ENCODE results near the gene RIPPLY2.
A peak's percentile ranks its signal among the peaks of the same experiment; 100 is the strongest.
"Not testable (repeated sequence)": the region's sequence is repeated elsewhere in the genome, so short reads cannot be mapped to it uniquely, and the experiment has no call there.

RIPPLY2 gene

GRCh38 chr6:83853178-83854000, at the start of gene RIPPLY2:
RIPPLY2 (plus strand) TSS chr6:83853360; CDS start chr6:83853417, 57 bp downstream.
- DNase-seq = peak; percentile 56

GRCh38 chr6:83803492-83803891, 49.7 kb upstream of the RIPPLY2 start:
- DNase-seq = not testable (repeated sequence)

GRCh38 chr6:83804886-83805285, 48.3 kb upstream of the RIPPLY2 start:
- DNase-seq = no peak

- no peak for DNase-seq
Observed at GRCh38 chr6:83808005-83808404, 45.2 kb upstream of the RIPPLY2 start.

GRCh38 chr6:83808926-83809325, 44.2 kb upstream of the RIPPLY2 start:
- no peak for DNase-seq

- DNase-seq = no peak
Observed at GRCh38 chr6:83812595-83812994, 40.6 kb upstream of the RIPPLY2 start.

- DNase-seq = no peak
Observed at GRCh38 chr6:83815631-83816272, 37.4 kb upstream of the RIPPLY2 start.

- no peak for DNase-seq
Observed at GRCh38 chr6:83822629-83823169, 30.5 kb upstream of the RIPPLY2 start.

GRCh38 chr6:83824388-83824801, 28.8 kb upstream of the RIPPLY2 start:
- DNase-seq = no peak

- no peak for DNase-seq
Observed at GRCh38 chr6:83824831-83825230, 28.3 kb upstream of the RIPPLY2 start.

GRCh38 chr6:83827050-83827449, 26.1 kb upstream of the RIPPLY2 start:
- no peak for DNase-seq

- DNase-seq = no peak
Observed at GRCh38 chr6:83838727-83839126, 14.4 kb upstream of the RIPPLY2 start.

GRCh38 chr6:83844170-83844569, 9.0 kb upstream of the RIPPLY2 start:
- DNase-seq = no peak

- DNase-seq = no peak
Observed at GRCh38 chr6:83846291-83846690, 6.9 kb upstream of the RIPPLY2 start.

GRCh38 chr6:83847179-83847578, 6.0 kb upstream of the RIPPLY2 start:
- DNase-seq = no peak

GRCh38 chr6:83849127-83849526, 4.0 kb upstream of the RIPPLY2 start:
- DNase-seq = no peak

GRCh38 chr6:83849610-83850009, 3.5 kb upstream of the RIPPLY2 start:
- no peak for DNase-seq

- DNase-seq = no peak
Observed at GRCh38 chr6:83852528-83853177, 507 bp upstream of the RIPPLY2 start.

GRCh38 chr6:83854001-83854501, 891 bp downstream of the RIPPLY2 start:
- DNase-seq = no peak

GRCh38 chr6:83854766-83855165, 1.6 kb downstream of the RIPPLY2 start:
- DNase-seq = no peak

GRCh38 chr6:83859410-83860358, 6.5 kb downstream of the RIPPLY2 start, which contains the start of gene CYB5R4:
CYB5R4 (plus strand) TSS chr6:83859689; CDS start chr6:83859783, 94 bp downstream.
- DNase-seq = peak; percentile 85

- DNase-seq = no peak
Observed at GRCh38 chr6:83860359-83860755, 7.2 kb downstream of the RIPPLY2 start.
